NCI-H460 (cell line): ENCODE results near the gene ZFP69B. TPM values are rescaled to one million over a fixed set of nuclear protein-coding genes. Genes with fewer than 3 reads are reported as not detected.

ENCODE experiments used
- total RNA-seq: library from RNA; depleted of rRNA; stranded (reverse); fragments of >200 nt; shearing (Covaris generic); gene quantifications from 2 replicates; pipeline ENCODE4 v1.2.3, GENCODE V29; 2014; rRNA removed

Gene ZFP69B
- total RNA-seq, 1 experiment from 2014 or later: 12.2 TPM

Other genes starting within 250 kb of the ZFP69B start
- not detected in 2 replicates for gene TMCO2, start 202.5 kb upstream of the ZFP69B start, total RNA-seq
- gene ZMPSTE24, start 192.2 kb upstream of the ZFP69B start, total RNA-seq: 91.7 and 92.2 TPM in 2 replicates
- 0.50 and 0.61 TPM in 2 replicates for gene COL9A2, start 133.2 kb upstream of the ZFP69B start, total RNA-seq
- gene SMAP2, start 76.7 kb upstream of the ZFP69B start, total RNA-seq: 9.5 and 11.6 TPM in 2 replicates
- 5.1 and 6.0 TPM in 2 replicates for gene ZFP69, start 26.8 kb downstream of the ZFP69B start, total RNA-seq
- 3.3 and 3.9 TPM in 2 replicates for gene EXO5, start 58.3 kb downstream of the ZFP69B start, total RNA-seq
- 3.4 and 4.9 TPM in 2 replicates for gene ZNF684, start 81.2 kb downstream of the ZFP69B start, total RNA-seq
- gene RIMS3, start 215.2 kb downstream of the ZFP69B start, total RNA-seq: 0.46 and 0.50 TPM in 2 replicates
- 21.5 and 25.4 TPM in 2 replicates for gene NFYC, start 241.2 kb downstream of the ZFP69B start, total RNA-seq